NOMO-1 treated with dmso at 0.1 percent for 144 hours (cell line): ENCODE measurements around the gene RPS6KA2.

Experiments
- DNase-seq: peaks from one replicate; lab custom pipeline; 2025; ENCODE audit not compliant: unreplicated experiment; lab: John Stamatoyannopoulos, UW

RPS6KA2 gene

DNA sequence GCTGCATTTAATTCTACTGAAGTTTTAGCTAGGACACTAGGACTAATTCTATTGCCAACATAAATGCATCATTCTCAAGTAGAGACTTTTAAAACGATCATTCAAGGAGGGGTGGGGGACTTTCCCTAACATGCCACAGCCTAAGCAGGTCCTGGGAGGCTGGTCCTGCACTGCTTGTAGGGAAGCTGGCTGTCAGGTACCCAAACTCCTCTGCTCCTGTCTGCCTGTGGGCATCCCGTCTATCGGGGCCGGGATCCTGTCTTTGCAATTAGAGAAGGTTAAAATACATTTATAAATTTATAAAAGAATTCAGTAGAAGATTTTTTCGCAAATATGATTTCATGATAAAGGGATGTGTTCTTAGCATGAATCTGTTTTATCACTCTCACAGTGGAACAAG is 192.7 kb downstream of the RPS6KA2 start:
- DNase-seq, result no peak

GRCh38 chr6:166433096-166433495 is 194.0 kb downstream of the RPS6KA2 start:
- DNase-seq, result no peak

DNA sequence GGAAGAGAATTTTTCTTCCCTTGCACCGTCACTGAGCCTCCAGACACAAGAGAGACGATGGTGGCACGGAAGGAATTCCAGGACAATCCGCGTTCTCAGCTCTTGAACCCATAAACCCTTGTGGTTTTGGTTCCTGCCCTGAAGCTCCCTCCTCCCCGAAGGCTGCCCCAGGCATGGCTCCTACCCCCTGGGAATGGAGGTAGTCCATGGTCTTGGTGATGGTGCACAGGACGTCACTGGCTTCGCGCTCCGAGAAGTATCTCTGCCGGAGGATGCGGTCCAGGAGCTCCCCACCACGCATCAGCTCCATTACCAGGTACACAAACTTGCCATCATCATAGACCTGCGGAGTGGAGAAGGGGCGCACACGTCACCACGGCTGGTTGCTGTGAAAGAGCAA is 196.8 kb downstream of the RPS6KA2 start:
- no peak for DNase-seq

GRCh38 chr6:166424431-166424830 is 202.6 kb downstream of the RPS6KA2 start:
- no peak for DNase-seq

DNA sequence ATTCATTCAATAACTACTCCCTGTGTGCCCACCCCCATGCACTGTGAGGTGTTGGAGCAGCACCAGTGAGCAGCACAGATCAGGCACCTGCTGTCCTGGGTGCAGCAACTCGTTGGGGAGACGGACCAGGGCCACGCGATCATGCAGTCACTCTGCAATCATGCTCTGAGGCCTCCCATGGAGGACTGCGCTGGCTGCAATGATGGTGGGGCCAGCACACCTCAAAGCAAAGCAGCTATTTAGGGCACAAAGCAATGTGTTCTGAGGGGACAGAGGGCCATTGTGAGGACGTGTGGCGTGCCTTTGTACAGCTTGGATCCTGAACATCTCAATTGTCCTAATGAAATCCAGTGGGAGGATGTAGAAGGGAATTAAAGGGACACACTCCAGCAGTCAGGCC is 203.3 kb downstream of the RPS6KA2 start:
- DNase-seq, result no peak

DNA sequence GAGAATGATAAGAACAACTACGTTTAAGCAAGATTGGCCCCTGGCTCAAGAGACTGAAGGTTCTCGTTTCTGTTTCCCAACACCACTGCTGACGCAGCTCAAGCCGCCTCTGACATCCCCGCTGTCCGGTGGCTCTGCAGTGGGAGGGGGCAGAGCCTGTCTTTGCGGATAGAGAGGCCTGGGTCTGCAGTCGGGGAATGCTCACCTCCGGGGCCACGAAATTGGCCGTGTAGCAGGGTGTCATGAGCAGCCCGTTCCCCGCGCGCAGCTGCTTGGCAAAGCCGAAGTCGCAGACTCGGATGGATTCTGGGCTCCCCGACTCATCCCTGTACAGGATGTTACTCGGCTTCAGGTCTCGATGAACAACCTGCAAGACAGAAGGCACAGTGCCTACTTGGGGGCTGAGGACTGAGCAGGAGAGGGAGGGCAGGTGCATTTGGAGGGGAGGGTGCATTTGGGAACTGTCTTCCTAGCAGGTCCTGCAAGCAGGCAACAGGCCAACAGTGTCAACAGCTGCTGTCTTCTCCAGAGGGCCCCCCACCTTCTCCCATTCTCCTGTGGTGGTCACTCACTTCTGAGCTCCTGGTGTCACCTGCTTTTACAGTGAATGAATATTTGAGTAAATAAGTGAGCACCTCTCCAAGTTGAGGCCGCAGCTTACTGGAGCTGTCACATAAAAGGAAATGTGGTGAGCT is 203.9 kb downstream of the RPS6KA2 start:
- no peak for DNase-seq

- no peak for DNase-seq
Observed at GRCh38 chr6:166422201-166422940, 204.7 kb downstream of the RPS6KA2 start.

- DNase-seq, result peak; percentile 30
Observed at GRCh38 chr6:166420351-166420750, 206.7 kb downstream of the RPS6KA2 start.

DNA sequence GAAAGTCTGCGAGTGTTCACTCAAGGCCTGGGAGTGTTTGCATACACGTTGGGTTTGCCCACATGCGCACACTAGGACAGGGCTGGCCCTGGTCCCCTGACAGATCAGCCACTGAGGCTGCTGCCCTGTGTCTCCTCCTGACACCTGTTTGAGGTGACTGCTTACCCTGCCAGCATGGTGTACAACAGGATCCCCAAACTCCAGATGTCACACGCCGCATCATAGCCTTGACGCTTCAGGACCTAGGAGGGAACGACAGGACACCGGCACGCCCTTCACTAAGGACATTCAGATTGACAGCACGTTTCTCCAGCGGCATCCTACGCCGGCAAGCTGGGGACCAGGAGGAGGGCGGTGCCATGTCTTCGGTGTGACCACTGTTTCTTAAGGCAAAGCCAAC is 207.3 kb downstream of the RPS6KA2 start:
- no peak for DNase-seq

DNA sequence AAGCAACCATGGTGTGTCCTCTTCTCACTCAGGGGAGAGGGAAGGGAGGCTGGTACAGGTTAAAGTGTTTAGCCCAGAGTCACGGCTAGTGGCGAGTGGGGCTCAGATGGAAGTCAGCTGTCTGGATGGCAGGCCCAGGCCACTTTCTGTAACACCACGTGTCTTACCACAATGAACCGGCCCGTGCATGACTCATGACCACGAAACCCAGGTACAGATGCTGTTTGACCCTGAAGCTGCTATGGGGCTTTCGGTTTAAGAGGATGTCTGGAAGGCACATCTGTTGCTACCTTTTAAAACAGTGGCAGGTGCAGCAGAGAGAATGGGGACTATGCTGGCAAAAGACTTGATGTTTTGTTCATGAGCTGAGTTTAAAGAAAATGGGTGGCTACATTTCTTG is 207.8 kb downstream of the RPS6KA2 start:
- DNase-seq, result no peak

DNA sequence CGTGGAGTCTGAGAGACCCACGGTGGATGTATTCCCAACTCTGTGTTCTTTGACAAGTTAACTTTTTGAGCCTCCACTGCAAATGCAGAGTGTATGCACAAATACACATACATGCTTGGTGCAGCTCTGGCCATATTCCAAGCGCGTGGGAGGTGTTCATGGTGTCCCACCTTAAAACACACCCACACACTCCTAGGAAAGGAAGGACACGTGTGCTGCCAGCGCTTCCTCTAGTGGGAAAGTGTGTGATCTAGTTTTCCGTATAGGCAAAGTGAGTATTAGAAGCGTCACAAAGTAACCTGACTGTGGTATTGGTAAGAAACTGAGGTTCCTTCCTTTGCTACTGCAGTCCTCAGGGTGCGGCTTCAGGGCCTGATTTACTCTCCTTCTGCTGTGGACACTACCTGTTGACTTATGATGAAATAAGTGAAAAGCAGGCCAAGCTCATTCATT is 208.3 kb downstream of the RPS6KA2 start:
- no peak for DNase-seq

GRCh38 chr6:166417285-166417691 is 209.8 kb downstream of the RPS6KA2 start:
- no peak for DNase-seq

- DNase-seq, result no peak
Observed at GRCh38 chr6:166415833-166416347, 211.2 kb downstream of the RPS6KA2 start.

DNA sequence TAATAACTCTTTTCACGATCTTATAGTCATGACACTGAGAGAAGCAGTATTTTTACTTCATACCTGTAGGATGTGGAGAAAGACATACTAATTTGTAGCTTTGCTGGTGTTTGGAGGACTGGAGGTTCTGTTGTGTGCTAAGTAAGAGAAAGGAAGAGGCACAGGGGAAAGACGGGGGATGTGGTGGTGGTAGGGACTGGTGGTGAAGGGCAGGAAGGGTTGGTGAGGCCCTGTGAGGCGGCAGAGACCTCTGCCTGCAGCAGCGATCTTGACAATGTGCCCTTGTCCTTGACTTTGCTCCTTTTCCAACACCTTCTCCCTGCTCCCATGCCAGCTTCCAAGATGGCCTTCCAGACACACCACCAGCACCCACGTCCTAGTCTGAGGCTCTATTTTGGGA is 211.7 kb downstream of the RPS6KA2 start:
- no peak for DNase-seq

- DNase-seq, result no peak
Observed at GRCh38 chr6:166413491-166413951, 213.5 kb downstream of the RPS6KA2 start.

DNA sequence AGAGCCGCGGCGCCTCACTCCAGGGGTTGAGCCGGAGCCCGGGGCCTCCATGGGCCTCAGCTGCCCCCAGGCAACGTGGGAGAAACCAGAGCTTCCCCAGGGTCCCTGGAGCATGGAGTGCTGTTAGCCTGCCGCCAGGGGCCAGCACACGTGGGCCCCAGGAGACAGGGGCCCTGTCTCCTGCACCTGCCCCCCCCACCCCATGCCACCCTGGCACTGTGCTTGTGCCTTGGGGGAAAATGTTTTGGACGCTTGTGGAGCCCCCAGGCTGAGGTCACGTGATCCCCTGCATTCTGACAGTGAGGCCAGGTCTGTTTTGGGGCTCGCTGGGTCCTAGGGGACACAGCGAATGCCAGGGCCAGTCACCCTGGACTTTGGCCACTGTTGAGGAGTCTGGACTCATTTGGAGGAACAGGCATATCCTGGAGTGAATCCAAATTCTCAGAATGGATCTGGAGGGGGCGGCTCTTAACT is 214.1 kb downstream of the RPS6KA2 start:
- no peak for DNase-seq

GRCh38 chr6:166412156-166412910 is 214.7 kb downstream of the RPS6KA2 start:
- no peak for DNase-seq

DNA sequence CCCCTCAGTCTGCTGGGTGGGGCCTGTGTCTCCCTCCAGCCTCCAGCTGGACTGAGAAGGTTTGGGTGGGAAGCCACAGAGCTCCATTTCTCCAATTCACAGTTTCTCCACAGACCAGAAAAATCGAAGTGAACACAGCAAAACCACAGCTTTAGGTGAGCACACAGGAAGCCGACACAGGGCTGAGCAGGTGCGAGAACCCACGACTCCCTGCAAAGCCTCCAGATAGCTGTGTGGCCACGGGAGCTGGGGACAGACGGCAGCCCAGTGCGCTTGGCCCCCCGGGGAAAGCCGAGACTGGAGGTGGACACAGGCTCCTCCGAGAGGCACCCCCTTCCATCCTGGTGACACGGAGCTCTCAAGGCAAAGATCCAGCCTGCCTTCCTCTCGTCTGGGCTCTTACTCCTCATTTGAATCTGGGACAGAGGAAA is 215.3 kb downstream of the RPS6KA2 start:
- no peak for DNase-seq

GRCh38 chr6:166411271-166411670 is 215.8 kb downstream of the RPS6KA2 start:
- no peak for DNase-seq

DNA sequence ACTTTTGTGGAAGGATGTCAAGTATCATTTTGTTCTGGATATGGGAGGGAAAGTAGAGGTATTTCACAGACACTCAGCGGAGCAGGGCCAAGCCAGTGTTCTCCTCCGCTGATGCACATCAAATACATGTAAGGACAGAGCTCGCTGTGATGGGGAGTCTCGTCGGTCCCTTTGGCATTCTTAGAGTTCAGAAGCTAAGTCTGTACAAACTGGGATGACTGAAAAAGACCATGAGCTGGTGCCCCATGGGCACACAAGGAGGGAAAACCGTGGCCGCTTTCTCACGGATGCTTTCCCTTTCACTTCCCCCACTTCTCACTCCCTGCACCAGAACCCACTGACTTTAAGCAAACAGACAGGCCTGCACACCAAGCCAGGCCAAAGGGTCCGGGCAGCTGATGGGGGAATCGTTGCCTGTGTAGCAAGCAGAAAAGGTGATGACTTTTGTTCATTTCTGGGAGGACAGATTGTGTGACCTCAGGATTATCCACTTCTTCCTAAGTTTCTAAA is 216.6 kb downstream of the RPS6KA2 start:
- no peak for DNase-seq
